Measurements from ENCODE around the gene HPD.

DNA sequence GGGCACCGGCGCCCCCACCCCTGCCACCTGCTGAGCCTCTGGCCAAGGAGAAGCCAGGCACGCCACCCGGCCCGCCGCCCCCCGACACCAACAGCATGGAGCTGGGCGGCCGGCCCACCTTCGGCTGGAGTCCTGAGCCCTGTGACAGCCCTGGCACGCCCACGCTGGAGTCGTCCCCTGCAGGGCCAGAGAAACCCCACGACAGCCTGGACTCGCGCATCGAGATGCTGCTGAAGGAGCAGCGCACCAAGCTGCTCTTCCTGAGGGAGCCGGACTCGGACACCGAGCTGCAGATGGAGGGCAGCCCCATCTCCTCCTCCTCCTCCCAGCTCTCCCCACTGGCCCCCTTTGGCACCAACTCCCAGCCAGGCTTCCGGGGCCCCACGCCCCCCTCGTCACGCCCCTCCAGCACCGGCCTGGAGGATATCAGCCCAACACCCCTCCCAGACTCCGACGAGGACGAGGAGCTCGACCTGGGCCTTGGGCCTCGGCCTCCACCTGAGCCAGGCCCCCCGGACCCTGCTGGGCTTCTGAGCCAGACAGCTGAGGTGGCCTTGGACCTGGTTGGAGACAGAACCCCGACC is 48.3 kb downstream of the HPD start:
- TF ChIP-seq, protein P1, sequence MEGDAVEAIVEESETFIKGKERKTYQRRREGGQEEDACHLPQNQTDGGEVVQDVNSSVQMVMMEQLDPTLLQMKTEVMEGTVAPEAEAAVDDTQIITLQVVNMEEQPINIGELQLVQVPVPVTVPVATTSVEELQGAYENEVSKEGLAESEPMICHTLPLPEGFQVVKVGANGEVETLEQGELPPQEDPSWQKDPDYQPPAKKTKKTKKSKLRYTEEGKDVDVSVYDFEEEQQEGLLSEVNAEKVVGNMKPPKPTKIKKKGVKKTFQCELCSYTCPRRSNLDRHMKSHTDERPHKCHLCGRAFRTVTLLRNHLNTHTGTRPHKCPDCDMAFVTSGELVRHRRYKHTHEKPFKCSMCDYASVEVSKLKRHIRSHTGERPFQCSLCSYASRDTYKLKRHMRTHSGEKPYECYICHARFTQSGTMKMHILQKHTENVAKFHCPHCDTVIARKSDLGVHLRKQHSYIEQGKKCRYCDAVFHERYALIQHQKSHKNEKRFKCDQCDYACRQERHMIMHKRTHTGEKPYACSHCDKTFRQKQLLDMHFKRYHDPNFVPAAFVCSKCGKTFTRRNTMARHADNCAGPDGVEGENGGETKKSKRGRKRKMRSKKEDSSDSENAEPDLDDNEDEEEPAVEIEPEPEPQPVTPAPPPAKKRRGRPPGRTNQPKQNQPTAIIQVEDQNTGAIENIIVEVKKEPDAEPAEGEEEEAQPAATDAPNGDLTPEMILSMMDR (conservative IDR thresholded peaks at IDR 0.05 in 1 of 2, IDR thresholded peaks at IDR 0.05 in 1 of 2; ENCODE audit: low read depth in 1 of 2, low read length in 2 of 2) = no peak
- TF ChIP-seq EZH2 (IDR thresholded peaks at IDR 0.05; ENCODE audit: low read length, missing control alignments) = no peak

All from fibroblast of lung (primary cell).